Measurements from ENCODE around the gene MCOLN2. TPM values are rescaled to one million over a fixed set of nuclear protein-coding genes. Genes with fewer than 3 reads are reported as not detected.

MCOLN2 gene
- total RNA-seq, 1 donor from 2014 or later: not detected

DNA sequence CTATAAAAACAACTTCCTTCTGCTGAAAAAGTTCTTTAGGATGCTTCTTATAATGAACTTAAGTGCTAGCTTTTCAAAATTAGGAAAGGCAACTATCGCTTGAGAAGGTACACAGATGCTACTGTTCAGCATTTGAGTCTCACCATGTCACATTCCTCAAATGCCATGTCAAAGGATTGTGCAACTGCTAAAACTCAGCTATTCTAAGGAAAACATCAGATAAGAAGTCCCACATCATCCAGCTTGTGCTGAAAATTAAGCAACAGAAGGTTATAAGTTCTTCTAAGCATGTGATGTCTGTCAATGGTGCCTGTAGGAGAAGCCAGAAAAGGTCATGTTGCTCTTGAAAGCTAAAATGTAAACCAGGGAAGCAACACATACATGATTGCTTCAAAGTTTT, 36.5 kb downstream of the MCOLN2 start:
- no peak for DNase-seq (ENCODE audit: extremely low spot score, unreplicated experiment)
- Mint-ChIP-seq H3K9me3 (ENCODE audit: unreplicated experiment) (no peaks in the 10 kb centered on the region), H3K36me3 (ENCODE audit: unreplicated experiment) (no peaks in the 10 kb centered on the region), H3K4me3 (ENCODE audit: unreplicated experiment) (no peak overlapping the region), H3K4me1 (ENCODE audit: unreplicated experiment) (peaks cover 14% of the 10 kb centered on the region), H3K27me3 (ENCODE audit: unreplicated experiment) (peaks cover 46% of the 10 kb centered on the region), H3K27ac (ENCODE audit: unreplicated experiment) (peak overlapping the region; percentile 2)
- TF ChIP-seq, protein P1, sequence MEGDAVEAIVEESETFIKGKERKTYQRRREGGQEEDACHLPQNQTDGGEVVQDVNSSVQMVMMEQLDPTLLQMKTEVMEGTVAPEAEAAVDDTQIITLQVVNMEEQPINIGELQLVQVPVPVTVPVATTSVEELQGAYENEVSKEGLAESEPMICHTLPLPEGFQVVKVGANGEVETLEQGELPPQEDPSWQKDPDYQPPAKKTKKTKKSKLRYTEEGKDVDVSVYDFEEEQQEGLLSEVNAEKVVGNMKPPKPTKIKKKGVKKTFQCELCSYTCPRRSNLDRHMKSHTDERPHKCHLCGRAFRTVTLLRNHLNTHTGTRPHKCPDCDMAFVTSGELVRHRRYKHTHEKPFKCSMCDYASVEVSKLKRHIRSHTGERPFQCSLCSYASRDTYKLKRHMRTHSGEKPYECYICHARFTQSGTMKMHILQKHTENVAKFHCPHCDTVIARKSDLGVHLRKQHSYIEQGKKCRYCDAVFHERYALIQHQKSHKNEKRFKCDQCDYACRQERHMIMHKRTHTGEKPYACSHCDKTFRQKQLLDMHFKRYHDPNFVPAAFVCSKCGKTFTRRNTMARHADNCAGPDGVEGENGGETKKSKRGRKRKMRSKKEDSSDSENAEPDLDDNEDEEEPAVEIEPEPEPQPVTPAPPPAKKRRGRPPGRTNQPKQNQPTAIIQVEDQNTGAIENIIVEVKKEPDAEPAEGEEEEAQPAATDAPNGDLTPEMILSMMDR (IDR thresholded peaks at IDR 0.05): no peak

DNA sequence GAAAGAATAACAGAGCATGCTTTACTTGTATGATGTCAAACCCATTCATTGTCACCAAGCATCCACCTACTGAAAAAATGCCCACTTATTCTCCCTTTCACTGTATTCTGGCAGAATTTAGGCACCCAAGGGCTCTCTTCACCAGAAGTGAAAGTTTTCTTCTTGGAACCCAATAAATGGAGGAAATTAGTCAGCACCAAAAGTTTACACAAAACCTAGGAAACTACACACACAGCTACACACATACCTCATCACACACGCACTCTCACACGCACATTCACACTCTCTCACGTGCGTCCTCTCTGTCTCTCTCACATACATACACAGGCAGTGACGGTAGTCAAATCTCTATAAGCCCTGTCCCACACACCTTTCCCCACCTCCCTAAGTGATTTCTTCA, 37.6 kb downstream of the MCOLN2 start:
- no peak for DNase-seq (ENCODE audit: extremely low spot score, unreplicated experiment)
- Mint-ChIP-seq H3K9me3 (ENCODE audit: unreplicated experiment) (no peaks in the 10 kb centered on the region), H3K27me3 (ENCODE audit: unreplicated experiment) (peaks cover 49% of the 10 kb centered on the region), H3K4me1 (ENCODE audit: unreplicated experiment) (peaks cover 14% of the 10 kb centered on the region), H3K27ac (ENCODE audit: unreplicated experiment) (no peak overlapping the region), H3K36me3 (ENCODE audit: unreplicated experiment) (no peaks in the 10 kb centered on the region), H3K4me3 (ENCODE audit: unreplicated experiment) (no peak overlapping the region)
- TF ChIP-seq, protein P1 (IDR thresholded peaks at IDR 0.05): no peak

DNA sequence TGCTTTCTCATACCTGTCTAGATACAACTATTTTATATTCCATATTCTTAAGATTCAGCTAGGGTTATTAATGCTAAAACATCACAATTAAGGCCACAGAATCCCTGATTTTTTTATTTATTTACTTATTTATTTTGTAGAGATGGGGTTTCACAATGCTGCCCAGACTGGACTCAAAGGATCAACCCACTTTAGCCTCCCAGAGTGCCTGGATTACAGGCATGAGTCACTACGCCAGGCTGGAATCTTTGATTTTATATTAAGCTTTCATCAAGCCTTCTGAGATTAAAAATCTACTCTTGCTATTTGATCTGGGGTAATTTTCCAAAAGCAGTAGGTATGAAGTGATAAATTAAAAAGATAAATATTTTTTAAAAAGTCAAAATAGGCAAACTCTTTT, 38.9 kb downstream of the MCOLN2 start:
- H3K9me3 Mint-ChIP-seq (ENCODE audit: unreplicated experiment): no peaks in the 10 kb centered on the region
- TF ChIP-seq, protein P1 (IDR thresholded peaks at IDR 0.05): no peak
- H3K4me1 Mint-ChIP-seq (ENCODE audit: unreplicated experiment): peaks cover 14% of the 10 kb centered on the region
- DNase-seq (ENCODE audit: extremely low spot score, unreplicated experiment): no peak
- H3K4me3 Mint-ChIP-seq (ENCODE audit: unreplicated experiment): no peak overlapping the region
- H3K27ac Mint-ChIP-seq (ENCODE audit: unreplicated experiment): no peak overlapping the region
- peaks cover 49% of the 10 kb centered on the region for H3K27me3 Mint-ChIP-seq (ENCODE audit: unreplicated experiment)
- H3K36me3 Mint-ChIP-seq (ENCODE audit: unreplicated experiment): no peaks in the 10 kb centered on the region

DNA sequence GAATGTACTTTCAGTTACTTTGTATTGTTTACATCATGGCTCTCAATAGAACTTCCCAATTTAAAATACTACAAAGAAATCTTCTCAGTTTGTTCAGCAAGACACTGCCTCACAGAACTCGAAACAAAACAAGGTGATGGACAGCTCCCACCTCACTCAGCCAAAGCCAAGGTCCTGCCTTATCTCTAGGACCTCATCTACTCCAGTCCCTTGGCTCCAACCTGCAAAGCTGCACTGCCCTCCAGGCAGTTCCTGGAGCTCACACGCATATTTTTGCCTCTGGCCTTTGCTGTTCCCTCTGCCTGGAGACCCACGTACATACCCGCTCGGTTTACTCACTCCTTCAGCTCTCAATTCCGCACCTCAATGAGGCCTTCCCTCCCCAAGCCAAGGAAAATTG, 40.3 kb downstream of the MCOLN2 start:
- Mint-ChIP-seq H3K27ac (ENCODE audit: unreplicated experiment) (no peak overlapping the region), H3K9me3 (ENCODE audit: unreplicated experiment) (no peaks in the 10 kb centered on the region)

GRCh38 chr1:84956097-84956496, 40.8 kb downstream of the MCOLN2 start:
- H3K4me1 Mint-ChIP-seq (ENCODE audit: unreplicated experiment): peaks cover 14% of the 10 kb centered on the region
- no peak overlapping the region for H3K4me3 Mint-ChIP-seq (ENCODE audit: unreplicated experiment)
- no peaks in the 10 kb centered on the region for H3K36me3 Mint-ChIP-seq (ENCODE audit: unreplicated experiment)
- no peak for DNase-seq (ENCODE audit: extremely low spot score, unreplicated experiment)
- no peaks in the 10 kb centered on the region for H3K9me3 Mint-ChIP-seq (ENCODE audit: unreplicated experiment)
- TF ChIP-seq, protein P1 (IDR thresholded peaks at IDR 0.05): no peak
- H3K27me3 Mint-ChIP-seq (ENCODE audit: unreplicated experiment): peaks cover 60% of the 10 kb centered on the region
- H3K27ac Mint-ChIP-seq (ENCODE audit: unreplicated experiment): no peak overlapping the region

More for the DNA sequence above, 40.3 kb downstream of the MCOLN2 start:
- peaks cover 56% of the 10 kb centered on the region for H3K27me3 Mint-ChIP-seq (ENCODE audit: unreplicated experiment)
- TF ChIP-seq, protein P1 (IDR thresholded peaks at IDR 0.05): no peak
- DNase-seq (ENCODE audit: extremely low spot score, unreplicated experiment): no peak
- H3K36me3 Mint-ChIP-seq (ENCODE audit: unreplicated experiment): no peaks in the 10 kb centered on the region
- no peak overlapping the region for H3K4me3 Mint-ChIP-seq (ENCODE audit: unreplicated experiment)
- peaks cover 14% of the 10 kb centered on the region for H3K4me1 Mint-ChIP-seq (ENCODE audit: unreplicated experiment)
